Measurements from ENCODE around the gene SVOP.
"Not testable (repeated sequence)": the region's sequence is repeated elsewhere in the genome, so short reads cannot be mapped to it uniquely, and the experiment has no call there.

SVOP gene

DNA sequence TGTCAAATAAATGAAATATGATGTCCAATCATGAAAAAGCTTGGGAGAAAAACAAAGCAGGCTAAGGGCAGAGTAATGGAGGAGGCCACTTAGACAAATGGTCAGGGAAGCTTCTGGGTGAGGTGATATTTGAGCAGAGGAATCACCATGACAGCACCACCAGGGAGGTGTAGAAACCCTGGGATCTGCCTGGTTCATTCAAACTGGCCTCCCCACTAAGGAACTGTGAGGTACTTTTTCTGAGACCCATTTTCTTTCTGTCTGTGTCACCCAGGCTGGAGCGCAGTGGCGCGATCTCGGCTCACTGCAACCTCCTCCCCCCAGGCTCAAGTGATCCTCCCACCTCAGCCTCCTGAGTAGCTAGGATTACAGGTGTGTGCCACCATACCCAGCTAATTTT lies 155.7 kb downstream of the SVOP start:
- TF ChIP-seq, protein P1, sequence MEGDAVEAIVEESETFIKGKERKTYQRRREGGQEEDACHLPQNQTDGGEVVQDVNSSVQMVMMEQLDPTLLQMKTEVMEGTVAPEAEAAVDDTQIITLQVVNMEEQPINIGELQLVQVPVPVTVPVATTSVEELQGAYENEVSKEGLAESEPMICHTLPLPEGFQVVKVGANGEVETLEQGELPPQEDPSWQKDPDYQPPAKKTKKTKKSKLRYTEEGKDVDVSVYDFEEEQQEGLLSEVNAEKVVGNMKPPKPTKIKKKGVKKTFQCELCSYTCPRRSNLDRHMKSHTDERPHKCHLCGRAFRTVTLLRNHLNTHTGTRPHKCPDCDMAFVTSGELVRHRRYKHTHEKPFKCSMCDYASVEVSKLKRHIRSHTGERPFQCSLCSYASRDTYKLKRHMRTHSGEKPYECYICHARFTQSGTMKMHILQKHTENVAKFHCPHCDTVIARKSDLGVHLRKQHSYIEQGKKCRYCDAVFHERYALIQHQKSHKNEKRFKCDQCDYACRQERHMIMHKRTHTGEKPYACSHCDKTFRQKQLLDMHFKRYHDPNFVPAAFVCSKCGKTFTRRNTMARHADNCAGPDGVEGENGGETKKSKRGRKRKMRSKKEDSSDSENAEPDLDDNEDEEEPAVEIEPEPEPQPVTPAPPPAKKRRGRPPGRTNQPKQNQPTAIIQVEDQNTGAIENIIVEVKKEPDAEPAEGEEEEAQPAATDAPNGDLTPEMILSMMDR (IDR thresholded peaks at IDR 0.05; ENCODE audit: unreplicated experiment in 3 of 3) = no peak
- Mint-ChIP-seq H3K4me1 (no peaks in the 10 kb centered on the region), H3K9me3 (peaks cover 2% of the 10 kb centered on the region), H3K27me3 (ENCODE audit: low read depth) (peaks cover 3% of the 10 kb centered on the region), H3K4me3 (no peak overlapping the region), H3K27ac (no peak overlapping the region), H3K36me3 (ENCODE audit: low read depth) (no peaks in the 10 kb centered on the region)

GRCh38 chr12:108862588-108862959 lies 158.3 kb downstream of the SVOP start:
- TF ChIP-seq, protein P1 (IDR thresholded peaks at IDR 0.05; ENCODE audit: unreplicated experiment in 3 of 3) = no peak
- H3K4me3 Mint-ChIP-seq = no peak overlapping the region
- H3K9me3 Mint-ChIP-seq = peaks cover 2% of the 10 kb centered on the region
- H3K27me3 Mint-ChIP-seq (ENCODE audit: low read depth) = peaks cover 3% of the 10 kb centered on the region
- H3K36me3 Mint-ChIP-seq (ENCODE audit: low read depth) = no peaks in the 10 kb centered on the region
- H3K27ac Mint-ChIP-seq = no peak overlapping the region
- peaks cover 14% of the 10 kb centered on the region for H3K4me1 Mint-ChIP-seq

DNA sequence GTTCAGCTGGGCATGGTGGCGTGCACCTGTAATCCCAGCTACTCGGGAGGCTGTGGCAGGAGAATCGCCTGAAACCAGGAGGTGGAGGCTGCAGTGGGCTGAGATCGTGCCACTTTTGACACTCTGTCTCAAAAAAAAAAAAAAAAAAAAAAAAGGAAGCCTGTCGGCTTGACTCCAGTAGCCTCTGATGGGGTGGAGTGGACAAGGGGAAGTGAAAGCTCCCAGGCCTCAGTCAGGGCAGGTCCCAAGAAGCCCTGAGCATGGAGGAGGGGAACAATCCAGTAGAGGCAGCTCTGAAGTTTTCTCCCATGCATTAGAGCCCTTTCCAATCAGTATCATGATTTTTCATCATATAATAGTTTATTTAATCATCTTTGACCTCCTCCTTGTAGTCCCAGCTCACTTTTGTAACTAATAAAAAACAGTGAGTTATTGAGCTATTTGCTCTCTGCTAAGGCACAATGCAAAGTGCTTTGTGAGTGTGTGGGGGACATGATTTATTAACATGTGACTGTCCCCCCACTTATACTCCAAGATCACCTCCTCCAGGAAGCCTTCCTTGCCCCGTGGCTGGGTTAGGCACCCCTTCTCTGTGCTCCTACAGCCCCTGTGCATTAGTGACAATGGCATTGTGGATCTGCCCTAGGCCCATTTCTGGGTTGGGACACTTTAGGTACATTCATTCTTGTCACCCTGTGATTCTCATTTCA lies 158.8 kb downstream of the SVOP start:
- TF ChIP-seq, protein P1 (IDR thresholded peaks at IDR 0.05; ENCODE audit: unreplicated experiment in 3 of 3) = no peak
- Mint-ChIP-seq H3K9me3 (peaks cover 2% of the 10 kb centered on the region), H3K36me3 (ENCODE audit: low read depth) (no peaks in the 10 kb centered on the region), H3K4me1 (peaks cover 14% of the 10 kb centered on the region), H3K27me3 (ENCODE audit: low read depth) (peaks cover 3% of the 10 kb centered on the region), H3K4me3 (no peak overlapping the region), H3K27ac (no peak overlapping the region)

GRCh38 chr12:108860443-108860842 lies 160.4 kb downstream of the SVOP start:
- TF ChIP-seq, protein P1 (IDR thresholded peaks at IDR 0.05; ENCODE audit: unreplicated experiment in 3 of 3) = no peak

GRCh38 chr12:108859923-108860291 lies 161.0 kb downstream of the SVOP start:
- TF ChIP-seq, protein P1 (IDR thresholded peaks at IDR 0.05; ENCODE audit: unreplicated experiment in 3 of 3) = no peak
- Mint-ChIP-seq H3K4me3 (peak overlapping the region in 1 of 3 experiments; percentile 30), H3K36me3 (ENCODE audit: low read depth) (peaks cover 3% of the 10 kb centered on the region), H3K27me3 (ENCODE audit: low read depth) (peaks cover 3% of the 10 kb centered on the region), H3K27ac (no peak overlapping the region), H3K9me3 (peaks cover 2% of the 10 kb centered on the region), H3K4me1 (peaks cover 29% of the 10 kb centered on the region)

More at GRCh38 chr12:108860443-108860842, 160.4 kb downstream of the SVOP start:
- peaks cover 28% of the 10 kb centered on the region for H3K4me1 Mint-ChIP-seq
- H3K9me3 Mint-ChIP-seq = peaks cover 2% of the 10 kb centered on the region
- peak overlapping the region; percentile 1 to 42 (median 22) for H3K4me3 Mint-ChIP-seq
- peaks cover 3% of the 10 kb centered on the region for H3K27me3 Mint-ChIP-seq (ENCODE audit: low read depth)
- H3K27ac Mint-ChIP-seq = peak overlapping the region in 1 of 3 experiments; percentile 3
- no peaks in the 10 kb centered on the region for H3K36me3 Mint-ChIP-seq (ENCODE audit: low read depth)

DNA sequence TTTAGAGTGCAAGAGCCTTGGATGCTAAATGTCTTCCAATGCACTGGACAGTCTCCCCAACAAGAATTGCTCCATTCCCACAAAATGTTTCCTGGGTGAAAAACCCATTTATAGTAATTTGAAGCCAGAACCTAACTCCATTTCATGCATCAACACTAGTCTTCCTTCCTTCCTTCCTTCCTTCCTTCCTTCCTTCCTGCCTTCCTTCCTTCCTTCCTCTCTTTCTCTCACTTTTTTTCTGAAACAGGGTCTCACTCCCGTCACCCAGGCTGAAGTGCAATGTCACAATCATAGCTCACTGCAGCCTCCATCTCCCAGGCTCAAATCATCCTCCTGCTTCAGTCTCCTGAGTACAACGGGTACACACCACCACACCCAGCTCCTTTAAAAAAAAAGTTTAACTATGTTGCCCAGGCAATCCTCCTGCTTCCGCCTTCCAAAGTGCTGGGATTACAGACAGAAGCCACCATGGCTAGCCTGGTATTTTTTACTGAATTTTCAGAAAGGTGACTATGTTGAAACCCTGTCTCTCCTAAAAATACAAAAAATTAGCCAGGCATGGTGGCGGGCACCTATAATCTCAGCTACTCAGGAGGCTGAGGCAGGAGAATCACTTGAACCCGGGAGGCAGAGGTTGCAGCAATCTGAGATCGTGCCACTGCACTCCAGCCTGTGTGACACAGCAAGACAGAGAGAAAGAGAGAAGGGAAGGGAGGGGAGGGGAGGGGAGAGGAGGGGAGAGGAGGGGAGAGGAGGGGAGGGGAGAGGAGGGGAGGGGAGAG lies 161.5 kb downstream of the SVOP start:
- H3K4me3 Mint-ChIP-seq = peak overlapping the region; percentile 80 to 91 (median 81)
- not testable (repeated sequence) for H3K9me3 Mint-ChIP-seq; H3K27me3 Mint-ChIP-seq (ENCODE audit: low read depth); H3K36me3 Mint-ChIP-seq (ENCODE audit: low read depth)
- H3K27ac Mint-ChIP-seq = peak overlapping the region; percentile 20 to 68 (median 35)
- H3K4me1 Mint-ChIP-seq = peaks cover 31% of the 10 kb centered on the region

All from nephron (organoid).